Liver (tissue), 9 donors: Measurements from ENCODE around the gene CFAP68. TPM values are rescaled to one million over a fixed set of nuclear protein-coding genes. Genes with fewer than 3 reads are reported as not detected.

Experiments
- DNase-seq: peaks from one replicate; pipeline ENCODE4 v3.0.0-alpha.2; 2017; ENCODE audit warnings: low spot score
- H3K27ac ChIP-seq, 2 donors: one replicate each; pipeline ENCODE4 v1.7.0; 2013; ENCODE audit warnings: inconsistent platforms in 2 of 2, low read length in 2 of 2, control low read depth in 1 of 2, low read depth in 1 of 2, mild to moderate bottlenecking in 1 of 2
- H3K27me3 ChIP-seq, 4 donors: one replicate each; pipeline versions ENCODE4 v1.6.1 to v1.7.0; 2013; ENCODE audit warnings: low read length in 3 of 4, inconsistent platforms in 1 of 4, mild to moderate bottlenecking in 1 of 4, moderate library complexity in 1 of 4; ENCODE audit not compliant: control insufficient read depth in 4 of 4, insufficient read depth in 4 of 4
- H3K36me3 ChIP-seq, 4 donors: one replicate each; pipeline versions ENCODE4 v1.6.1 to v1.7.0; 2013; ENCODE audit warnings: low read length in 3 of 4, mild to moderate bottlenecking in 3 of 4, low read depth in 1 of 4, moderate library complexity in 1 of 4; ENCODE audit not compliant: control insufficient read depth in 4 of 4, insufficient read depth in 3 of 4
- H3K4me1 ChIP-seq, 4 donors: one replicate each; pipeline versions ENCODE4 v1.6.1 to v1.7.0; 2013; ENCODE audit warnings: low read length in 3 of 4, mild to moderate bottlenecking in 3 of 4, moderate library complexity in 1 of 4; ENCODE audit not compliant: control insufficient read depth in 4 of 4, insufficient read depth in 4 of 4
- H3K4me3 ChIP-seq, 3 donors: one replicate each; pipeline versions ENCODE4 v1.6.1 to v1.7.0; 2013; ENCODE audit warnings: low read length in 3 of 3, control low read depth in 1 of 3, low read depth in 1 of 3, mild to moderate bottlenecking in 1 of 3
- H3K9ac ChIP-seq, 2 donors: one replicate each; pipeline ENCODE4 v1.7.0; 2013; ENCODE audit warnings: low read length in 2 of 2, mild to moderate bottlenecking in 2 of 2, moderate library complexity in 2 of 2, control low read depth in 1 of 2, low read depth in 1 of 2
- H3K9me3 ChIP-seq, 4 donors: one replicate each; pipeline versions ENCODE4 v1.6.1 to v1.7.0; 2013; ENCODE audit warnings: low read length in 3 of 4; ENCODE audit not compliant: control insufficient read depth in 4 of 4
- HNF4A ChIP-seq, 2 donors: conservative IDR thresholded peaks; 2 replicates each; pipeline ENCODE4 v1.6.1; 2016; ENCODE audit warnings: antibody characterized with exemption in 2 of 2, mild to moderate bottlenecking in 2 of 2
- HNF4G ChIP-seq: IDR thresholded peaks from 2 replicates; pipeline ENCODE4 v1.6.1; 2016; ENCODE audit warnings: antibody characterized with exemption
- JUND ChIP-seq, 2 donors: IDR thresholded peaks; 2 replicates each; pipeline ENCODE4 v1.6.1; 2016; ENCODE audit warnings: antibody characterized with exemption in 2 of 2
- NR2F2 ChIP-seq: IDR thresholded peaks from 2 replicates; pipeline ENCODE4 v1.6.1; 2016; ENCODE audit warnings: antibody characterized with exemption
- RAD21 ChIP-seq, 2 donors: IDR thresholded peaks; 2 replicates each; pipeline ENCODE4 v1.6.1; 2016; ENCODE audit warnings: antibody characterized with exemption in 2 of 2, mild to moderate bottlenecking in 2 of 2
- TAF1 ChIP-seq: conservative IDR thresholded peaks from 2 replicates; pipeline ENCODE4 v1.6.1; 2016; ENCODE audit warnings: antibody characterized with exemption, mild to moderate bottlenecking
- YY1 ChIP-seq: IDR thresholded peaks from 2 replicates; pipeline ENCODE4 v1.6.1; 2016; ENCODE audit warnings: antibody characterized with exemption, mild to moderate bottlenecking
- whole genome bisulfite sequencing: extraction: QIAGEN DNeasy Blood & Tissue Kit; methylation state at CpG from one replicate; pipeline ENCODE4 v1.1.7; 2013; 5-methylcytosine and 5-hydroxymethylcytosine counted together
- polyA plus RNA-seq, 2 donors: library from polyadenylated mRNA; stranded (reverse) in 1 of 2; unstranded in 1 of 2; fragments of 200-250 nt in 1 of 2; fragments of >200 nt in 1 of 2; fragmentation: Nextera tagmentation in 1 of 2; extraction: Ambion mirVana in 1 of 2; gene quantifications; one replicate each; pipeline versions ENCODE4 v1.2.1 to v1.2.3, GENCODE V29; 2013 to 2015
- total RNA-seq, 2 donors: library from RNA; depleted of rRNA; stranded (reverse); fragments of >200 nt; gene quantifications; one replicate each; pipeline ENCODE4 v1.2.3, GENCODE V29; 2014
- TF ChIP-seq, protein P1 (sequence below): IDR thresholded peaks from 2 replicates; pipeline ENCODE4 v1.6.1; 2016; ENCODE audit warnings: antibody characterized with exemption
- TF ChIP-seq, protein P2 (sequence below): IDR thresholded peaks from 2 replicates; pipeline ENCODE4 v1.6.1; 2016; ENCODE audit warnings: antibody characterized with exemption, mild to moderate bottlenecking
- TF ChIP-seq, protein P3 (sequence below): IDR thresholded peaks from 2 replicates; pipeline ENCODE4 v1.6.1; 2016; ENCODE audit warnings: antibody characterized with exemption
- TF ChIP-seq, protein P4 (sequence below): fragments of 150-350 bp; IDR thresholded peaks from 2 replicates; pipeline ENCODE4 v1.5.1; 2017; ENCODE audit warnings: improper control_type of control experiment, low read depth, low read length; ENCODE audit not compliant: missing input control
- TF ChIP-seq, protein P5 (sequence below): IDR thresholded peaks from 2 replicates; pipeline ENCODE4 v1.6.1; 2016; ENCODE audit warnings: antibody characterized with exemption
- donor health status: healthy.
- donor health status: healthy.
- donor health status: healthy.
- donor health status: healthy.
- donor health status: healthy.

CFAP68 gene
- total and polyA plus RNA-seq, 4 donors: 6.2 to 27.8 (median 13.8) TPM

DNA sequence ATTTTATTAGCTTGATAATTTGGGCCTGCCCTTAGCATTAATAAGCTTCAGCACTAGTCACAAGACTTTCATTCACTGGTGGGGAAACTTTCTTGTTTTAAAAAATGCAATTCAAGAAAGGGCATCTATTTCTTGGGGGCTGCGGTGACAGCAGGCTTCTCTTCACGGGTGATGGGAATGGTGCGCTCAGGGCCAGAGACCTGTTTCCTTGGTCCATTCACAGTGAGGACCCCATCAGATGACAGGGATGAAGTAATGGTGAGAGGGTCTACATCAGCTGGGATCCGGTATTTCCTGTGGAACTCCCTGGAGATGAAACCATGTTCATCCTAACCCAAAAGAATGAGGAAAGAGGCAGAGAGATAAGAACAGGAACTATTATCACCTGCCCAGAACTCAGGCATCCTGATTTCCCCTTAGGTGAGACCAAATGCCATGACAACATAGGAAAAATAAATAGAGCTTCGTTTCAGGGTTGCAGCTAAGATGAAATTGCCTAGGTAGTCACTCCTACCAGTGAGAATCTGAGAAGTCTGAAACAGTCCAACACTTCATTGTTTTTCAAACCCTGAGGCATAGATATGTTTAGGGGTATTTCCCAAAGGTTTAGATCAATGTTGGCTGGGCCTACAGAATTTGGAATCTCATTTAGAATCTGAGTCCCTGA, 29.4 kb downstream of the CFAP68 start:
- Histone ChIP-seq H3K4me3 (no peak overlapping the region), H3K9me3 (no peaks in the 10 kb centered on the region), H3K9ac (no peak overlapping the region), H3K4me1 (no peaks in the 10 kb centered on the region), H3K27me3 (no peaks in the 10 kb centered on the region), H3K27ac (no peak overlapping the region), H3K36me3 (no peaks in the 10 kb centered on the region)
- 84% methylated on average over 5 of the region's 5 CpGs for WGBS
- no peak for TF ChIP-seq HNF4A (conservative IDR thresholded peaks at IDR 0.05)
- no peak for TF ChIP-seq JUND (IDR thresholded peaks at IDR 0.05)
- no peak for DNase-seq

DNA sequence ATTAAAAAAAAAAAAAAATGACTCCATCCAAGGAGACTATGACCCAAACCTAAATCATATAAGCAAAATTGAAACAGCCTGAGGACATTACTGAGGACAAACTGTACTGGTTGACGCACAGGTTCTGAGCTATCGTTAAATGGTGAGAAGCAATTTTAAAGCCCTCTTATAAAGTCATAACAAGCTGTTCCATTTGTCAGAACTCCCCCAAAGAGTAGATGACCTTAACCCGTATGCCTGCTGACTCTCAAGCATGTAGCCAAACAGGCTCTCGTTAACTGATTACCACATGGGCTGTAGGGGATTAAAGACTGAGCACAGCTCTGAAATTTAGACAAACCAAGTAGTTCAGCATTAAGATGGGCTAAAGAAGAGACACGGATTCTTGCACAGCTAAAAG, 30.0 kb downstream of the CFAP68 start:
- TF ChIP-seq HNF4A (conservative IDR thresholded peaks at IDR 0.05) (no peak), NR2F2 (no peak), RAD21 (IDR thresholded peaks at IDR 0.05) (no peak), YY1 (no peak), JUND (IDR thresholded peaks at IDR 0.05) (no peak), TAF1 (no peak)
- TF ChIP-seq, protein P1, sequence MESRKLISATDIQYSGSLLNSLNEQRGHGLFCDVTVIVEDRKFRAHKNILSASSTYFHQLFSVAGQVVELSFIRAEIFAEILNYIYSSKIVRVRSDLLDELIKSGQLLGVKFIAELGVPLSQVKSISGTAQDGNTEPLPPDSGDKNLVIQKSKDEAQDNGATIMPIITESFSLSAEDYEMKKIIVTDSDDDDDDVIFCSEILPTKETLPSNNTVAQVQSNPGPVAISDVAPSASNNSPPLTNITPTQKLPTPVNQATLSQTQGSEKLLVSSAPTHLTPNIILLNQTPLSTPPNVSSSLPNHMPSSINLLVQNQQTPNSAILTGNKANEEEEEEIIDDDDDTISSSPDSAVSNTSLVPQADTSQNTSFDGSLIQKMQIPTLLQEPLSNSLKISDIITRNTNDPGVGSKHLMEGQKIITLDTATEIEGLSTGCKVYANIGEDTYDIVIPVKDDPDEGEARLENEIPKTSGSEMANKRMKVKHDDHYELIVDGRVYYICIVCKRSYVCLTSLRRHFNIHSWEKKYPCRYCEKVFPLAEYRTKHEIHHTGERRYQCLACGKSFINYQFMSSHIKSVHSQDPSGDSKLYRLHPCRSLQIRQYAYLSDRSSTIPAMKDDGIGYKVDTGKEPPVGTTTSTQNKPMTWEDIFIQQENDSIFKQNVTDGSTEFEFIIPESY: no peak
- TF ChIP-seq, protein P2, sequence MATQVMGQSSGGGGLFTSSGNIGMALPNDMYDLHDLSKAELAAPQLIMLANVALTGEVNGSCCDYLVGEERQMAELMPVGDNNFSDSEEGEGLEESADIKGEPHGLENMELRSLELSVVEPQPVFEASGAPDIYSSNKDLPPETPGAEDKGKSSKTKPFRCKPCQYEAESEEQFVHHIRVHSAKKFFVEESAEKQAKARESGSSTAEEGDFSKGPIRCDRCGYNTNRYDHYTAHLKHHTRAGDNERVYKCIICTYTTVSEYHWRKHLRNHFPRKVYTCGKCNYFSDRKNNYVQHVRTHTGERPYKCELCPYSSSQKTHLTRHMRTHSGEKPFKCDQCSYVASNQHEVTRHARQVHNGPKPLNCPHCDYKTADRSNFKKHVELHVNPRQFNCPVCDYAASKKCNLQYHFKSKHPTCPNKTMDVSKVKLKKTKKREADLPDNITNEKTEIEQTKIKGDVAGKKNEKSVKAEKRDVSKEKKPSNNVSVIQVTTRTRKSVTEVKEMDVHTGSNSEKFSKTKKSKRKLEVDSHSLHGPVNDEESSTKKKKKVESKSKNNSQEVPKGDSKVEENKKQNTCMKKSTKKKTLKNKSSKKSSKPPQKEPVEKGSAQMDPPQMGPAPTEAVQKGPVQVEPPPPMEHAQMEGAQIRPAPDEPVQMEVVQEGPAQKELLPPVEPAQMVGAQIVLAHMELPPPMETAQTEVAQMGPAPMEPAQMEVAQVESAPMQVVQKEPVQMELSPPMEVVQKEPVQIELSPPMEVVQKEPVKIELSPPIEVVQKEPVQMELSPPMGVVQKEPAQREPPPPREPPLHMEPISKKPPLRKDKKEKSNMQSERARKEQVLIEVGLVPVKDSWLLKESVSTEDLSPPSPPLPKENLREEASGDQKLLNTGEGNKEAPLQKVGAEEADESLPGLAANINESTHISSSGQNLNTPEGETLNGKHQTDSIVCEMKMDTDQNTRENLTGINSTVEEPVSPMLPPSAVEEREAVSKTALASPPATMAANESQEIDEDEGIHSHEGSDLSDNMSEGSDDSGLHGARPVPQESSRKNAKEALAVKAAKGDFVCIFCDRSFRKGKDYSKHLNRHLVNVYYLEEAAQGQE: no peak
- TF ChIP-seq, protein P3, sequence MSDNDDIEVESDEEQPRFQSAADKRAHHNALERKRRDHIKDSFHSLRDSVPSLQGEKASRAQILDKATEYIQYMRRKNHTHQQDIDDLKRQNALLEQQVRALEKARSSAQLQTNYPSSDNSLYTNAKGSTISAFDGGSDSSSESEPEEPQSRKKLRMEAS: no peak
- H3K27me3 ChIP-seq: no peaks in the 10 kb centered on the region
- no peaks in the 10 kb centered on the region for H3K9me3 ChIP-seq
- no peaks in the 10 kb centered on the region for H3K4me1 ChIP-seq
- 88% methylated on average over 5 of the region's 5 CpGs for WGBS
- no peaks in the 10 kb centered on the region for H3K36me3 ChIP-seq
- no peak overlapping the region for H3K27ac ChIP-seq
- H3K4me3 ChIP-seq: no peak overlapping the region
- no peak for DNase-seq
- no peak overlapping the region for H3K9ac ChIP-seq

DNA sequence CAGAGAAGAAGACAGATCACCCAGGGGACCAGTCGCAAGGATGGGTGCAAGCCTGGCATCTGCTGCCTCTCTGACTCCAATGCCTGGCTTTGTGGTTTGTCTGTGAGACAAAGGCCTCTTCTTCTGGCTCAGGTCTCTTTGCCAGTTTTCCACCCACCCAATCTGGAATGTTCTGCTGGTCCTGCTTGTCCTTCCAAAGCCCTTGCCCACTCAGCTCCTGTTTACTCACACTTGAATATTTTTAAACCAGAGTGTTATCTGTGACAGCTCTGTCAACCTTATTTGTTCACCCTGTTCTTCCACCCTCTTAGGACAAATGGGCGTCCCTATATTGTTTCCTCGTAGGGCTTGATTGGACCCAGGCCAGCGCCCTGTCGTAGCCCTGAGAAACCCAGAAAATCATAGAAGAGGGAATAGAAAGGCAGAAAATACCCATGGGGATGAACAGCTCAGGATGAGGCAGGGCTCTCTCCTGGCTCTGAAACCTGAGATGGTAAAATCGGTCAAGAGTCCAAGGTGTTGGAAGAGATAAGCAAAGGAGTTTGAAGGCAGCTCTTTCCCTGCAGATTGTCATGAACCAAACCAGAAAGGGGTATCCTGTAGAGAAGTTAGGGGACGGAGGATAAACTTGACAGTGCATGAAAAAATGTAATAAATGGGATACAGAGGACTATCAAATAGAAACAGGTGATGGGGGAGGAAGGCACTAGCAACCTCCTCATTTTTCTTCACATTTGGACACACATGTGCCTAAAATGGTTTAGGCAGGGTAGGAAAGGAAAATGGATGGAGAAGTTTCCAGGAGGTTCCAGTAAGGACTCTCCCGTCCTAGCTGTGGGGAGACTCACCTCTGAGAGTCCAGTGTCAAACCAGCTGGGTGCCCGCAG, 31.6 kb downstream of the CFAP68 start:
- no peaks in the 10 kb centered on the region for H3K4me1 ChIP-seq
- H3K27ac ChIP-seq: peak overlapping the region in 1 of 2 donors; percentile 62
- no peak for DNase-seq
- no peak overlapping the region for H3K4me3 ChIP-seq
- TF ChIP-seq RAD21 (IDR thresholded peaks at IDR 0.05) (no peak), YY1 (no peak), TAF1 (no peak), HNF4A (conservative IDR thresholded peaks at IDR 0.05) (no peak), HNF4G (no peak), JUND (IDR thresholded peaks at IDR 0.05) (no peak)
- TF ChIP-seq, protein P4, sequence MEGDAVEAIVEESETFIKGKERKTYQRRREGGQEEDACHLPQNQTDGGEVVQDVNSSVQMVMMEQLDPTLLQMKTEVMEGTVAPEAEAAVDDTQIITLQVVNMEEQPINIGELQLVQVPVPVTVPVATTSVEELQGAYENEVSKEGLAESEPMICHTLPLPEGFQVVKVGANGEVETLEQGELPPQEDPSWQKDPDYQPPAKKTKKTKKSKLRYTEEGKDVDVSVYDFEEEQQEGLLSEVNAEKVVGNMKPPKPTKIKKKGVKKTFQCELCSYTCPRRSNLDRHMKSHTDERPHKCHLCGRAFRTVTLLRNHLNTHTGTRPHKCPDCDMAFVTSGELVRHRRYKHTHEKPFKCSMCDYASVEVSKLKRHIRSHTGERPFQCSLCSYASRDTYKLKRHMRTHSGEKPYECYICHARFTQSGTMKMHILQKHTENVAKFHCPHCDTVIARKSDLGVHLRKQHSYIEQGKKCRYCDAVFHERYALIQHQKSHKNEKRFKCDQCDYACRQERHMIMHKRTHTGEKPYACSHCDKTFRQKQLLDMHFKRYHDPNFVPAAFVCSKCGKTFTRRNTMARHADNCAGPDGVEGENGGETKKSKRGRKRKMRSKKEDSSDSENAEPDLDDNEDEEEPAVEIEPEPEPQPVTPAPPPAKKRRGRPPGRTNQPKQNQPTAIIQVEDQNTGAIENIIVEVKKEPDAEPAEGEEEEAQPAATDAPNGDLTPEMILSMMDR: no peak
- TF ChIP-seq, protein P2: no peak
- TF ChIP-seq, protein P5, sequence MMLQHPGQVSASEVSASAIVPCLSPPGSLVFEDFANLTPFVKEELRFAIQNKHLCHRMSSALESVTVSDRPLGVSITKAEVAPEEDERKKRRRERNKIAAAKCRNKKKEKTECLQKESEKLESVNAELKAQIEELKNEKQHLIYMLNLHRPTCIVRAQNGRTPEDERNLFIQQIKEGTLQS: no peak
- H3K9ac ChIP-seq: no peak overlapping the region
- H3K9me3 ChIP-seq: no peaks in the 10 kb centered on the region
- no peaks in the 10 kb centered on the region for H3K27me3 ChIP-seq
- H3K36me3 ChIP-seq: no peaks in the 10 kb centered on the region
- WGBS: 75% methylated on average over 9 of the region's 9 CpGs
